ENCODE measurements around the gene KLK2.
A peak's percentile ranks its signal among the peaks of the same experiment; 100 is the strongest.

Gene KLK2

DNA sequence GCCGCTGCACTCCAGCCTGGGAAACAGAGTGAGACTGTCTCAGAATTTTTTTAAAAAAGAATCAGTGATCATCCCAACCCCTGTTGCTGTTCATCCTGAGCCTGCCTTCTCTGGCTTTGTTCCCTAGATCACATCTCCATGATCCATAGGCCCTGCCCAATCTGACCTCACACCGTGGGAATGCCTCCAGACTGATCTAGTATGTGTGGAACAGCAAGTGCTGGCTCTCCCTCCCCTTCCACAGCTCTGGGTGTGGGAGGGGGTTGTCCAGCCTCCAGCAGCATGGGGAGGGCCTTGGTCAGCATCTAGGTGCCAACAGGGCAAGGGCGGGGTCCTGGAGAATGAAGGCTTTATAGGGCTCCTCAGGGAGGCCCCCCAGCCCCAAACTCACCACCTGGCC lies at the start of gene KLK2:
Gene KLK2, plus strand, starts transcription at position 384 of the 400 bp plus-strand sequence. CDS start 35 bp downstream, outside the sequence.
- no peak for DNase-seq

DNA sequence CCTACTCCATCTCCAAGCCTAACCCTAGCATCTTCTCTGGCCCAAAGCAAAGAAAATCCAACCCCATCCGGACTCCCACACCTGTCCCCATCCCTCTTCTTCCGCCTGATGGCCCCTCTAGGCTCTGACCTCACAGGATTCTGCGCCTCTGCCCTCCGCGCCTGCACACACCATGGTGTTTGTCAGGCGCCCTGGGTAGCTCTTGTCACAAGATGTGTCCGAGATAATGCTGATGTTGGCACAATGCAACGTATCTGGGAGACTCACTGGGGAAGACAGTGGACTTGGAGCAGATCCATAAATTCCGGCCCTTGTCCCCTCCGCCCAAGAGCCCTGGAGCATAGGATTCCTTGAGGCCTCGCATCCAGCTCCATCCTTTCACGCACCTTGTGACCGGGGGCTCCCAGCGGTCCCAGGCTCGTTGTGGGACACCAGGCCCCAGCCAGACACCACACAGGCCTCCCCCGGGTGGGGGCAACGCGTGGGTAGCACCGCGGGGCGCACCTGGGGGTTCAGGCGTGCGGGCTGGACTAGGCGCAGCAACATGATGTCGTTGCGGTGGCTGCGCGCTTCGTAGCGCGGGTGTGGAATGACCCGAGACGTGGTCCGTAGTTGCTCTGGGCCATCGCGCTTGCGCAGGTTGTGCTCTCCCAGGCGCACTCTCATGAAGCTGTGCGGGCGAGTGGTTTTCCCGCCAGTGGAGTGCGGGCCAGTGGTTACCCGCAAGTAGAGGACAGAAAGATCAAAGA lies 46.6 kb upstream of the KLK2 start:
- no peak for DNase-seq

DNA sequence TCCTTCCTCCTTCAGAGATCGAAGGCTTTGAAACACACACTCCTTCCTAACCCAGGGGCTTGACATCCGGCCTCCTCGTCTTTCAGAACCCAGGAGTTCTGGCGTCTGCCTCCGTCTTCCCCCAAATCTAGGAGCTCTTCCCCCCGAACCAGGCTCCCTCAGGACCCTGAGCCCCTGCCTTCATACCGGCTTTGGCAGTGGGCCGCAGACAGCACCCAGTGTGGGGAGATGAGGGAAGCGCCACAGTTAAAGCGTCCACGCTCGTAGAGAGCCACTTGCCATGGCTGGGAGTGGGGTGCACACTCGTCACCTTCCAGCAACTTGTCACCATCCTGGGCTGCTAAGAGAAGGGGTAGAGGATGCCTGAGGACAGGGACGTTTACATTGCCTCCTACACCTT lies 45.8 kb upstream of the KLK2 start:
- DNase-seq, result no peak

DNA sequence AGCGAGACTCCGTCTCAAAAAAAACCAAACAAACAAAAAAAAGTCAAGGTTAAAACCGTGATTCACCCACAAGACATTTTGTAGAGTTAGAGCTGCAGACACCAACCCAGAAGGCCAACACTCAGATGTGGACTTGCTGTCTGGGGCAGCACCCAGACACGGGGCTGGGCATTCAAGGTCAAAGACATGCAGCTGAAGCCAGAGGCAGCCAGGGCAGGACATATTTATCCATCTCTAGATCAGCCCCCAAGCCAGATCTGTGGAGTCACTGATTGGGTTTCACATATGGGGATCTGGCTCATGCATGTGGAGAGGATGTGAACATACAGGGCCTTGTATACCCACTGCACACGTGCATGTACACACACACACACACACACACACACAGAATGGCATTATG lies 43.4 kb upstream of the KLK2 start:
- DNase-seq, result no peak

DNA sequence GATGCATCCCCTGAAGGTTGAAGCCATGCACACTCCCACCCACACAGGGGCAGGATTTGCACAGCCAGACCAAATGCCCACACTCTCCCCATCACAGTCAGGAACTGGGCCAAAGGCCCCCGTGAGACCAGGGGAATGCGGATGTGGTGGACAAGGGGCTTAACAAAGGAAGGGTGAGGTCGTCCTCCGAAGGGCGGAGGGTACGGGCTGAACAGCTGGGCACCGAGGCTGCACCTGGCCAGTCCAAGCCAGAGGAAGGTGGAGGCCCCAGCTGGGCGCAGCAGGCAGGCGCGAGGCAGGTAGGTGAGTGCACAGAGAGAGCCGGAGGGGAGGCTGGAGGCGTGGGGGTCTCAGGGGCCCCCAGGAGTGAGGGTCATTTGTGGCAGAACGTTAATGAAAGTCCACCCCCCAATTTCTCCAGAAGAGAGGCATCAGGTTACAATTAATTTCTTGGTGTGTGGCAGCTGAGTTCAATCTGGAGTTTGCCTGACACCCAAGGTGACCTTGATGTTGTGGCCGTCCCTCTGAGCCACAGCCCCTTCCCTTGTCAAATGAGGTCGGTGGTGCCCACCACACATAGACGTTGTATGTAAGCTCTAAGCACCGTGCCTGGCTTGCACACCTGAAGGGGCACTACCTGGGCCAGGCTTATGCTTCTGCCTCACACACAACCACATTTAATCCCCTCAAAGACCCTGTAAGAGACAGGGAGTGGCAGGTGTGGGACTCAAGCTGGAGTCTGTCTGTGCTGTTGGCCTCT lies 42.8 kb upstream of the KLK2 start:
- DNase-seq, result no peak

DNA sequence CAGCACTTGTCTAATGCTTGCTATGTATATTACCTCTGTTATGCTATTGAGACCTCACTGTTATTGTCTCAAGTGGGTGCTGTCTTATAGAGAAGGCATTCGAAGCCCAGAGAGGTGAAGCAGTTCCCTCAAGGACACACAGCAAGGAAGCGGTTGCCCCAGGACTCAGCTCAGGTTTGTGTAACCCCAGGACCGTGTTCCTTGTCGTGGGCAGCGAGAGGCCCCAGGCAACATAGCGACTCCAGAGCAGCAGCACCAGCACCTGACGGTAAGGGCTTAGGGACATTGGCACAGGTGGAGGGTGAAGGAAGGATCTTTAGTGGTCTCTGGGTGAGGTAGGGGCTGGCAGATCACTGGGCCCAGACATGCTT lies 42.2 kb upstream of the KLK2 start:
- no peak for DNase-seq

DNA sequence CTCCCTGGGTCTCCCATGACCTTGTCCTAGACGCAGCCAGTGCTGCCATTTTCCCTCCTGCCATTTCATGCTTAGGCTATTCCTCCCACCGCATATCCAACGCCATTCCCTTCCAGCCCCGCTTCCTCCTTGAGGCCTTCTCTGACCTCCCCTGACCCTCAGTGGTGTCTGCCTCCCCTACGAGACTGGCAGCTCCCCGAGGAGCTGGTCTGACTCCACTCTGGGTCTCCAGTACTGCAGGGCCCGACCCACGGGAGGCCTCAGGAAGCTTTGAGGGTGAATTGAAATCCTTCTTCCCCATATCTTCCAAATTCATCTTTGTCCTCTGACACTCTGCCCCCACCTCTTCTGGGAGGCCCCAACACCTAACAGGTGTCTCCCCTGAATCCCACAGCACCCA lies 40.6 kb upstream of the KLK2 start:
- DNase-seq, result no peak

DNA sequence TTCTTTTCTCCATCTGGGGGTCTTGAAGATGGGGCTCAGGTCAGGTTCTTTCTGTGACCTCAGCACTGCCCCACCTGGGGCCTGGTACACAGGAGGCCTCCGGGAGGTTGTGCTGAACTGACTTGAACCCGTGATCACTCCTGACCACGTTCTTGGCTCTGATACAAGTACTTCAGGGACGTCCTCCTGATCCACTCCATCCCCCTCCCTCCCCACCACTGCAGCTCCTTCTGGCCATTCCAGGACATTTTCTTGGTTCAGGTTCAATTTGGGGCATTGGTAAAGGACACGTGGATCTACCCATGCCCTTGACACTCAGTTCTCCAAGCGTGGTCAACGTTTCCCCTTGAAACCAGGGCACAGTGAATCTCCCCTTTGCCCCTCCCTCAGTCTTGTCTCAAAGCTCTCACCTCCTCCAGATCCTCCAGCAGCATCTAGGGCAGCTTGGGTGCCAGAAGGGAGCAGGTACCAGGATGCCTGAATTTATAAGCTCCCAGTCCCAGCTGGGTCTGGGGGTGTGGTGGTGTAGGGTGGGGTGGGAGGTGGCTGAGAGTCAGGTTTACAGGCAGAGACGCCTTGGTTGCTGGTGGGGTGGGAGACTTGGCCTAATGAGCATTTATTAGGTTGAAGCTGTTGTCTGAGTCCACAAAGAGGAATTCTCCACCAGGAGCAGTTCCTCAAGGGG lies 40.0 kb upstream of the KLK2 start, which contains the start of gene KLK15:
Gene KLK15, minus strand, starts transcription at position 458 of the 685 bp plus-strand sequence. CDS start 2,082 bp downstream, outside the sequence.
- no peak for DNase-seq

DNA sequence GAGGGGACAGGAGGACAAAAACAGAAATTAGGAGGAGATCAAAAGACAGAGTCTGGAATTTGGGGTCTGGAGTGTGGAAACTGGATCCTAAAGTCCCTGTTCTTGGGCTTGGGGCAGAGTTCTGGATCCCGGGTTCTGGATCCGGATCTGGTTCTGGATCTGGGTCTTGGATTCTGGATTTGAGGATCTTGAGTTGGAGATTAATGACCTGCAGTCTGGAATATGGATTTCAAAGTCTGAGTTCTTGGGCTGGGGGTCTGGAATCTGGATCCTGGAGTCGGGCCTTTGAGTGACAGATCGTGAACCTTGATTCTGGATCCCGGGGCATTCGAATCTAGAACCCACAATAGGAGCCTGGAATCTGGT lies 39.5 kb upstream of the KLK2 start:
- no peak for DNase-seq

DNA sequence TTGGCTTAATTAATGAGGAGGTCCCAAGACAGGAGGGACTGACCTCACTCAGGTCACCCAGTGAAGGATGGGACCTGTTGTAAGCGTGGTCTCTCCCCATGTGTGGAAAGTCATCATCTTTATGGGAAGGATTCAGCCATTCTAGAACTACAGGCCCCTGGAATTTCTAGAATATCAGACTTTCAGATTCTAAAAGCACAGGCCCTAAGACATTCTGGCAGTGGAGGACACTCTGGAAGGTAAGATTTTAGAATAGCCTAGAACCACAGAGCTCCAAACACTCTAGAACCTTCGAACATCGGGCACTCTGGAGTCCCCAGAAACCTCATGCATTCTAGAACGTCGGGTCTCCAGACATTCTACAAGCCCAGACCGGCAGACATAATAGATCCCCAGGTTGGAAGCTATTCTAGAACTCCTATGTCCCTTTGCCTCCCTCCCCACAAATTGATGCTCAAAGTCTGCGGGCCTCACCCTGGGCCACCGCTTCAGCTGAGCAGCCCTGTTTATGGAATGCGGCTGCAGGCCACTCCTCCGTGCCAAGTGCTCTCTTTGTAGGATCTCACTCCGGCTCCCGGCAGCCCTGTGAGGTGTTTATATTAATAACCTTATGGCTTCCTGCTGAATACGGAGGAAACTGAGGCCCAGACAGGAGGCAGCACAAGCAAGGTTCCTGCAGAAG lies 38.0 kb upstream of the KLK2 start:
- no peak for DNase-seq

DNA sequence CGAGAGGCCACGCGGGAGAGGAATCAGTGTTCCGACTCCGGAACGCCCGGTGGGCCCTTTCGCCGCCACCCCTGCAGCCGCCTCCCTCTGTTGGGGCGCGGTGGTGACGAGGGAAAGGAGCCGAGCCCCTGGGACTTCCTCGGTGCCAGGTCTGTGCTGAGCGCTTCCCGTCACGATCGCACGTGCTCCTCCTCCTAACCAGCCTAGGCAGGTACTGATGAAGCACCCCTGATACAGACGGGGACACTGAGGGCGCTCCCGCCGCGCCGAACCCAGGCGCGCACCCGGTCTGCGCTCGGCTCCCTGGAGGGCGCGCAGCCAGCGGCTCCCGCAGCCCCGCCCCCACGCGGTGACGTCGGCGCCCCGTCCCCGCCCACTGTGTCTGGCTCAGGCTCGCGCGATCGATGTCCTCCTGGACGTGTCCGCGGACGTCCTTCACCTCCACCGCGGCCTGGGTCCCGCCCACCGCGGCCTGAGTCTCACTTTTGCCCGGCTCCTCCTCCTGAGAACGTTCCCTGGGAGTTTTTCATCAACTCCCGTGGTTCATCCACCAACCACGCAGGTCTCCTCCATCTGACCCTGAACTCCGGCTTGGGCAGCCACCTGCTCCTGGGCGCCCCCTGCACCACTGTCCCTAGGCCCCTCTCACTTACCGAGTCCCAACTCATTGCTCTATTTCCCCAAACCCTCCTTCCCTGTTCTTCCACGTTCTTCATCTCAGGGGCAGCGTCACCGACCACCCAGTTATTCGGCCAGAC lies 37.3 kb upstream of the KLK2 start:
- DNase-seq, result peak; percentile 70

DNA sequence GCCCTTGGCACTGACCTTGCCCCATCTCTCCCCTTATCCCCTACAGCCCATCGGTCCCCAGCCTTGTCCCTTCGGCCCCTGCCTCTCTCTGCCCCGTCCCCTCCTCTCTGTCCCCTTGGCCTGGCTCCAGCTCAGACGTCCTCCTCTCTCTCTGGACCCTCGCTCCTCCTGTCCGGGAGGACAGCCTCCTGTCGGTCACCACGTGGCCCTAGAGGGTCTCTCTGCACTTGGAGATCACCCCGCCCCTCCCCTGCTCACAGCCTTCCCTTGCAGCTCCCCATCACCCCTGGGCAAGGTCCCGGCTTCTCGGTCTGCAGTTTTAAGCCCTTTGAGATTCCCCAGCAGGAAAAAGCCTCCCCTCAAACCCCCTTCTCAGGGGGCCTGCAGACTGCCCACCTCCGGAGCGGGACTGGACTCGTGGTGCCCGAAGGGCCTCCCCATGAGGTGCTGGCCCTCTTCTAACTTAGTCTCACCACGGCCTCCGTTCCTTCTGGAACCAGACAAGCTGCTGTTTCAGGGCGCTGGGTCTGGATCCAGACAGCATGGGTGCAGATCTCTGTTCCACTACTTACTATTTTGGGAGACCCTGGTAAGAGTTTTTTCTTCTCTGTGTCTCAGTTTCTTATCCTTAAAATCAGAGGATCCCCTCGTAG lies 36.6 kb upstream of the KLK2 start:
- no peak for DNase-seq

DNA sequence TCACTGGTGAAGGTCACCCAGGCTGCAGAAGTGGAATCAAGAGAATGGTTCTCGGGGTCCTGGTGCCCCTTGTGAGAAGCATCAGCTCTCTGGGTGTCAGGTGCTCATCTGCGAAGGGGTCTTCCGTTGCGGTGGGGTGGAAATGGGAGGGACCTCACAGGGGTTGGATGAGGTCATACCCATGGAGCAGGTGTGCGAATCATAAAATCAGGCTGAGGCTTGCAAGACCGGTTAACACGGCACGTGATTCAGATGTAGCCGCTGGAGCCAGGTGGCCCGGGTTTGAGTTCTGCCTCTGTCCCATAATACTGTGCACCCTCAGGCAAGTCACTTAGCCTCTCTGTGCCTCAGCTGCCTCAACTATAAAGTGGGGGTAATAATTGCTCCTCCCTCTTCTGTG lies 35.9 kb upstream of the KLK2 start:
- DNase-seq, result no peak

DNA sequence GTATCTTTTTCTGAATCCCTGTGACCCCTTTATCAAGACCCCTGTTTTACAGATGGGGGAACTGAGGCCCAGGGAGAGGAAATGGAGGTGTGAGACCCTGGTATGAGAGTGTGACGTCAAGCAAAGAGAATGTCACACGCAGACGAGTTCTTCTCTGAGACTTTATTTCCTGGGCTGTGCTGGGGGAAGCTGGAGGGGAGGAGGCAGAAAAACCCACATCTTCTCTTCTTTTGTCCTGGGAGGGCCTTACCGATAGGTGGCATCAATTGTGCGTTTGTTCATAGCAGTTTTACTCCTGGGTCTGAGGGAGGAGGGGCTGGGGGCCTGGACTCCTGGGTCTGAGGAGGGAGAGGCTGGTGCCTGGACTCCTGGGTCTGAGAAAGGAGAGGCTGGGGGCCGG lies 35.0 kb upstream of the KLK2 start:
- no peak for DNase-seq

DNA sequence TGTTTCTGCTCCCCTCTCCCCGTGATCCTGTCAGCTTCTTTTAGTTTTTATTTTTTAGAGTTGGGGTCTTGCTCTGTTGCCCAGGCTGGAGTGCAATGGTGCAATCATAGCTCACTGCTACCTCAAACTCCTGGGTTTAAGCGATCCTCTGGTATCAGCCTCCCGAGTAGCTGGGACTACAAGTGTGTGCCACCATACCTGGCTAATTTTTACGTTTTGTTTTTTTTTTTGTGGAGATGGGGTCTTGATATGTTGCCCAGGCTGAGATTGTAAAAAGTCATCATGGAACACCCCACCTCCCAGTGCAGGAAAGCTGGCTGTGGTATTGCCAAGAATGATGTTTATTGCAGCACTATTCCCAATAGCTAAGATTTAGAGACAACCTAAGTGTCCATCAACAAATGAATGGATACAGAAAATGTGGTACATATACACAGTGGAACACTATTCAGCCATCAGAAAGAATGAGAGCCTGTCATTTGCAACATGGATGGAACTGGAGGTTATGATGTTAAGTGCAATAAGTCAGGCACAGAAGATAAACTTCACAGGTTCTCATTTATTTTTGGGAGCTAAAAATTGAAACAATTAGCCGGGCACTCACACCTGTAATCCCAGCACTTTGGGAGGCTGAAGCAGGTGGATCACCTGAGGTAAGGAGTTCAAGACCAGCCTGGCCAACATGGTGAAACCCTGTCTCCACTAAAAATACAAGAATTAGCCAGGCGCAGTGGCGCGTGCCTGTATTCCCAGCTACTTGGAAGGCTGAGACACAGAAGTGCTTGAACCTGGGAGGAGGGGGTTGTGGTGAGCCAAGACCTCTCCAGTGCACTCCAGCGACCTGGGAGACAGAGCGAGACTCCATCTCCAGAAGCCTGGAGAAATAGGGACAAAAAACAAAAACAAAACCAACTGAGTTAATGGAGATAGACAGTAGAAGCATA lies 33.3 kb upstream of the KLK2 start:
- DNase-seq, result no peak

DNA sequence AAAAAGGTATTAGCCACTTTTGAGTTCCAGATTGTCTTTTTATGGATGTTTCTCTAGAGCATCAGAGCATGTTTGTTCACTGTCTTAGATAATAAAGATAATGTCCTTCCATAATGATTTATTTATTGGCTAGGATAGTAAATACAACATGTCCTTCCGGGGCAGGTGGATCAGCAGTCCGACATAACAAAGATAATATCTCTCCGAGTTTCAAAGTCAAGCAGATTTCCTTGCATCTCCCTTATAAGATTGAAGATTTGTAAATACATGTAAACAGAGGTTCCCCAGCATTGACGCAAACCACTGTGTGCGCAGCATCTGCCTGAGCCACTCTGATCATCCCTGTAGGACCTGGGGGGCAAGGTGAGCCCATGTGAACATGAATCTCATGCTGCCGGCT lies 31.1 kb upstream of the KLK2 start:
- no peak for DNase-seq

DNA sequence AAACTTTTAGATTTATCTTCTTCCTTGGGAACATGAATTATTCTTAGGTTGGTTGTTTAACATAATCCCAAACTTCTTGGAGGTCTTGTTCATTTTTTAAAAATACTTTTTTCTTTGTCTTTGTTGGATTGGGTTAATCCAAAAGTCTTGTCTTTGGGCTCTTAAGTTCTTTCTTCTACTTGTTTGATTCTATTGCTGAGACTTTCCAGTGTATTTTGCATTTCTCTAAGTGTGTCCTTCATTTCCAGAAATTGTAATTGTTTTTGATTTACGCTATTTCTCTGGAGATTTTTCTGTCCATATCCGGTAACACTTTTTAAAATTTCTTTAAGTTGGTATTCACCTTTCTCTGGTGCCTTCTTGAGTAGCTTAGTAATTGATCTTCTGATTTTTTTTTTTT lies 30.0 kb upstream of the KLK2 start:
- no peak for DNase-seq

DNA sequence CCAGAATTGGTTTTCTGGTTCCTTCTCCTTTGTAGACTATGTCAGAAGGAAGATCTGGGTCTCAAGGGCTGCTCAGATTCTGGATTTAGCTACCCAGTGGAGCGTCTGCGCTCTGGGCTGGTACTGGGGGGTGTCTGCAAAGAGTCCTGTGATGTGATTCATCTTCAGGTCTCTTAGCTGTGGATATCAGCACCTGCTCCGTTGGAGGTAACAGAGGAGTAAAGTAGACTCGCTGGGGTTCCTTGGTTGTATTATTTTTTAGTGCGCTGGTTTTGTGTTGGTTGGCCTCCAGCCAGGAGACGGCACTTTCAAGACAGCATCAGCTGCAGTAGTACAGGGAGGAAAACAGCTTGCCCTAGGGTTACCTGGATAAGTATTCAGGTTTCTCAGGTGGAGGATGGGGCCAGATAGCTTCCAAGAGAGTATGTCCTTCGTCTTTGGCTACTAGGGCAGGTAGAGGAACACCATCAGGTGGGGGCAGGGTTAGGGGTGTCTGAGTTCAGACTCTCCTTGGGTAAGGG lies 29.5 kb upstream of the KLK2 start:
- DNase-seq, result no peak

DNA sequence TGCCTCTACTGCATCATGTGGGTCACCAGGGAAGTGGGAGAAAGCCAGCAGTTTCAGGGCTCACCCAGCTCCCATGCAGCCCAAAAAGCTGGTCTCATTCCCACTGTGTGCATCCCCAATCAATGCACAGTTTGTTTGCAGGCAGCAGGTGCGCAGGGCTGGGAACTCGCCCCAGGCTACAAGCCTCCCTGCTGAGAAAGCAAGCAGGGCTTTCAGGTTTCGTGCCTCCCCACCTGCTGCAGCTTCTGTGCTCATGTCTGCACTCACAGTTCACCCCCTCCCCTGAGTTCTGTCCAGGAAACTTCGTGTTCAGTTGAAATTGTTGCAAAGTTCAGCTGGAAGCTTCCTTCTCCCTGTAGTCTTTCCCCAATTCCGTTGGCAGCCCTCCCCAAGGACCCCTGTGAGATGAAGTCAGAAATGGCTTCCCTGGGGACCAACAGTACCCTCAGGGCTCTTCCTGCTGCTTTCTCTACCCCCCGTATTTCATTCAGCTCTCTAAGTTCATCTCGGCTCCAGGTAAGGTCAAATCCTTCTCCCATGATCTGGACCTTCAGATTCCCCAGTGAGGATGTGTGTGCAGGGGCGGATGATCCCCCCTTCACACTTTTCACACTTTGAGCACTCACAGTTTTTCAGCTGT lies 28.8 kb upstream of the KLK2 start:
- DNase-seq, result no peak

DNA sequence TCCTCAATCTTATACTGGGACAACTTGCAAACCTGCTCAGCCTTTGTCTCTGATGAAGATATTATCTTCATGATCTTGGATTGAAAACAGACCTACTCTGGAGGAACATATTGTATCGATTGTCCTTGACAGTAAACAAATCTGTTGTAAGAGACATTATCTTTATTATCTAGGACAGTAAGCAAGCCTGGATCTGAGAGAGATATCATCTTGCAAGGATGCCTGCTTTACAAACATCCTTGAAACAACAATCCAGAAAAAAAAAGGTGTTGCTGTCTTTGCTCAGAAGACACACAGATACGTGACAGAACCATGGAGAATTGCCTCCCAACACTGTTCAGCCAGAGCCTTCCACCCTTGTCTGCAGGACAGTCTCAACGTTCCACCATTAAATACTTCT lies 22.5 kb upstream of the KLK2 start:
- DNase-seq, result no peak

All from femur (tissue), 1 donor.